Measurements from ENCODE around the gene DDX17. TPM values are rescaled to one million over a fixed set of nuclear protein-coding genes. Genes with fewer than 3 reads are reported as not detected.

DDX17 gene
- total and polyA plus RNA-seq, 9 of the 15 experiments (the other 6 are each of a cell fraction or from before 2014, with no cell fraction given), result 17.6 to 421 (median 189) TPM

DNA sequence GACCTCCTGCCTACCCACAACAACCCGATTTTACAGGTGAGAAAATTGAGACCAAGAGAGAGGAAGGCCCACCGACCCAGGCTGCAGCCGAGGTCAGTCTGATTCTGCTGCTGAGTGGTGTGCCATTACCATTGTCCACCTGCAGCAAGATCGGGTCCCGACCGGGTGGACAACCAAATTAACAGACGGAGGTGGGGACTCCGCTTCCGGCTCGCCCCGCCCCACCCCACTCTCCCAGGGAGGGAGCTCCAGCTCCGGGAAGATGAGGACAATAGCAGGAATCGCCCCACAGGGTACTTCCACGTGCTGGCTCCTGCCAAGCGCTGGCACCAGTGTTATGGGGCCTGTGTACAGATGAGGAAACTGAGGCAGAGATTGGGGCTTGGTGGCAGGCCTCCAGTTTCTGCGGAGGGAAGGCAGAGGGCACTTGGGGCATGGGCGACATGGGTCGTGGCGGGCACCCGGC, 38.6 kb downstream of the DDX17 start (continued):
- TF ChIP-seq SREBF1 (IDR thresholded peaks at IDR 0.05; ENCODE audit: borderline replicate concordance, low read depth, low read length), result no peak

DNA sequence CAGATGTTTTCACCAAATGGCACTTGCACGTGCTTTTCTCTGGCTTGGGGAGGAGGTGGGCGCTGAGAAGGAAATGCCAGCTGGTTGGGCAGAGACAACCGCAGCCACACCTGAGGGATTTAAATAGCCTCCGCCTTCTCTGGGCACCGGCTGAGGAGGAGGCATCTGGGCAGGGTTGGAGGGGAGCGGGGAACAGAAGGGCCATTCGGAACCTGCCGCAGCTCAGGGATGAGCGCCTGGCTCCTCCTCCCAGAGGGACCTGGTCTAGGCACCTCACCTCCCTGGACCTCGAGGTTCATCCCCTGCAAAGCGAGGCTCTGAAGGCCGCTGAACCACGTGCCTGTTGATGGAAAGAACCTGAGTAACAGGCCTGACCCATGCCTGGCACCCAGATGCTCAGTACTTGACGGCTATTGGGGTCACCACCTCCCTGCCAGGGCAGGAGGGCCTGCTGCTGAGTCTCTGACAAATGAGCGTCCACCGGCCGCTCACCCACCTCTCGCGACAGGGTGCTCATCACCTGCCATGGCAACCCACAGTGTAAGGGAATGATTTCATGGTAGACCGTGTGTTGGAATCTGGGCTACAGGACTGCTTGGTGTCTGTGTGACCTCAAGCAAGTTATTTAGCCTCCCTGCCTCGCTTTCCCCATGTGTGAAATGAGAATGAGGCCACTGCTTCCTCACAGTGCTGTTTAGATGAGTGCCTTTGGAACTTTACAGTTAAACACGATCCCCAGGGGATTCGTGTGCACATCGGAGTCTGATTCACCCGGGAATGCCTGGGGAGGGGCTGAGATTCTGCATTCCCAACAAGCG, 40.2 kb downstream of the DDX17 start:
- no peaks in the 10 kb centered on the region for H3K9me1 ChIP-seq (ENCODE audit: control insufficient read depth, insufficient read depth, low read length)
- intact Hi-C loops (cut with micrococcal nuclease) (no loop called here), in situ Hi-C loops (cut with MboI) (no loop called here)
- H3K4me2 ChIP-seq (ENCODE audit: insufficient read depth, low read length), result no peak overlapping the region
- POLR2A ChIA-PET, result interaction anchor here (3.0 kb wide), 1 partner anchor 12 kb away, joined by 11 read pairs; no protein-coding TSS in a partner anchor
- no peak overlapping the region for H3K27ac ChIP-seq (ENCODE audit: extremely low read depth, low read depth, low read length)
- no peaks in the 10 kb centered on the region for H3K9me3 ChIP-seq (replicated peaks; ENCODE audit: control insufficient read depth, insufficient read depth, low read depth, low read length)
- CTCF ChIA-PET (ENCODE audit: low intra/inter-chr PET ratio), result no interaction called here
- H3K9ac ChIP-seq (ENCODE audit: insufficient read depth in 1 of 2, low read depth in 2 of 2, low read length in 2 of 2), result no peak overlapping the region
- no peak for DNase-seq (ENCODE audit: extremely low read depth in 1 of 4, low spot score in 3 of 4)
- no peak for TF ChIP-seq MEF2A (IDR thresholded peaks at IDR 0.05; ENCODE audit: control insufficient read depth, low read depth, low read length)
- no peak for TF ChIP-seq ZNF507 (tag; conservative IDR thresholded peaks at IDR 0.05)
- TF ChIP-seq POLR2G (IDR thresholded peaks at IDR 0.05; ENCODE audit: low read depth, low read length), result no peak
- TF ChIP-seq MTA3 (IDR thresholded peaks at IDR 0.05; ENCODE audit: borderline replicate concordance), result no peak
- peaks cover 5% of the 10 kb centered on the region for H3K79me2 ChIP-seq (ENCODE audit: control insufficient read depth, insufficient read depth, low read length)
- FAIRE-seq, result no peak
- no peaks in the 10 kb centered on the region for H3K36me3 ChIP-seq (ENCODE audit: control insufficient read depth, insufficient read depth, low read length)
- 76% methylated on average over 20 of the region's 26 CpGs for WGBS (ENCODE audit: insufficient coverage, low coverage, missing lambda C conversion rate)
- no peaks in the 10 kb centered on the region for H4K20me1 ChIP-seq (replicated peaks; ENCODE audit: control insufficient read depth, insufficient read depth, low read length)
- no peak overlapping the region for H3K4me3 ChIP-seq
- no peak overlapping the region for H2AFZ ChIP-seq (ENCODE audit: low read depth, low read length)
- no peak for ATAC-seq
- peaks cover 22 to 52% of the 10 kb centered on the region in 2 experiments; a peak in 4 of 5 replicates for H3K4me1 ChIP-seq (replicated peaks in 1 of 2; ENCODE audit: control insufficient read depth in 2 of 2, insufficient read depth in 2 of 2, low read length in 2 of 2)
- H3K27me3 ChIP-seq (ENCODE audit: control insufficient read depth in 2 of 2, insufficient read depth in 2 of 2, low read length in 2 of 2), result no peaks in the 10 kb centered on the region
- no TSS peak for BruUV-seq (replicated peaks)
